Activated CD8-positive, alpha-beta memory T cell treated with anti-CD3 and anti-CD28 coated beads, Interleukin-2, amount 50 U/mL, for 1 hour (primary cell): ENCODE data around the gene KRT74.
"Not testable (repeated sequence)": the region's sequence is repeated elsewhere in the genome, so short reads cannot be mapped to it uniquely, and the experiment has no call there.

Experiments used
- DNase-seq: peaks from one replicate; pipeline ENCODE4 v3.0.0-alpha.2; 2020; ENCODE audit errors: extremely low read depth

Gene KRT74

DNA sequence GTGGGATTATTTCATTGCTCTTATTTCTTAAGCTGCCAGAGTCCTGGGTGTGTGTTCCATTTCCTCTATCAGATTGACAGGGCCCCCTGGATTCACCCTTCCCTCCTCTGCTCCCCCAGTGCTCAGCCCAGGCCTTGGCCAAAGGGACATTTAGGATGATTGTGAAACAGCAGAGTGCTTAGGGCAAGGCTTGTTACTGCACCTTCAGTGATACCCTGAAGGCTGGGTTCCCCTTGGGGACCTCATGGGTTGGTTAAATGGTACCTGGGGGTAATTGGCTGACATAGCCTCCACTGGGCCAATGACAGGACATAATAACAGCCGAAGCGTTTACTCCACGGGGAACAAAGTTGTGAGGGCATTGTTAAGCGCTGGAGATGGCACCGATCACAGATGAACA is 28.9 kb upstream of the KRT74 start:
- DNase-seq = no peak

DNA sequence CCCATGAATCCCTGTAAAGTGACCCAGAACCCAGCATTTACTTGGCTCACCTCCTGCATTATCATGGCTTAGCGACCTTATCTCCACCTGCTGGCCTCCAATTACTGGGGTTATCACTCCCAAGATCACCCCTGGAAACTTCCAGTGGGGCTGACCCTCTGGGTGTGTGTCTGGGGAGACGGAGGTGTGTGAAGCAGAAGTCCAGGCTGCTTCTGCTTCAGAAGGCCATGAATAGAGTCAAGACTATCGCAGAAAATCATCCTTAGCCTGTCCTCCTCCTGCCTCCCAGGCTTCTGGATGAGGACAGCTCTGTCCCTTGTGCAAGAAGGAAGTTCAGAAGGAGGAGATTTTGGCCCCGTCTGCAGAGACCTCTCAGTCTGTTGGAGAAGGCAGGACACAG is 28.0 kb upstream of the KRT74 start:
- DNase-seq = no peak

- DNase-seq = no peak
Measured at GRCh38 chr12:52600941-52601481, 27.4 kb upstream of the KRT74 start, which contains the start of gene KRT72. TSS of gene KRT72 (minus strand) at chr12:52601463. CDS start at chr12:52601452, 11 bp downstream.

DNA sequence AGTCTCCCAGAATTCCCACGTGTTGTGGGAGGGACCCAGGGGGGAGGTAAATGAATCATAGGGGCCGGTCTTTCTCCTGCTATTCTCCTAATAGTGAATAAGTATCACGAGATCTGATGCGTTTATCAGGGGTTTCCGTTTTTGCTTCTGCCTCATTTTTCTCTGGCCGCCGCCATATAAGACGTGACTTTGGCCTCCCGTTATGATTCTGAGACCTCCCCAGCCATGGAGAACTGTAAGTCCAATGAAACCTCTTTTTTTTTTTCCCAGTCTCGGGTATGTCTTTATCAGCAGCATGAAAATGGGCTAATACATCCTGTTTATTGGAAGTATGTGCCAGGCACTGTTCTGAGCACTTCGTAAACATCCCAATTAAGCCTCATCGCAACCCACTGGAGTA is 26.8 kb upstream of the KRT74 start:
- DNase-seq = no peak

DNA sequence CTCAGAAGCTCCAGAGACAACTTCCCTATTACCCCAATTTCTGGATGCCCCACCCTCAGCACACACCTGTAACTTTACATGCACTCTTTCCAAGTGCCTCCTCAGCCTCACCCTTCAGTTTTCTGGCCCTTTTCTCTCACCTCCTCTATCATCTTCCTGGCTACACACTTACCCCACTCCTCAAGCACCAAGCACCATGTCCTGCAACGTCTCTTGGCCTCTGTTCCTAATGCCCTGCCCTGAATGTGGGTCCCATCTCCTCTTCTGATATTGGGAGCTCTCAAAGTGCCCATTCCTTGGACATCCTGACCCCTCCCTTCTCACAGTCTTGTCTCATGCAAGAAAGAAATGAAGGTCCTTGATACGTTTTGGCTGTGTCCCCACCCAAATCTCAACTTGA is 26.4 kb upstream of the KRT74 start:
- no peak for DNase-seq

DNA sequence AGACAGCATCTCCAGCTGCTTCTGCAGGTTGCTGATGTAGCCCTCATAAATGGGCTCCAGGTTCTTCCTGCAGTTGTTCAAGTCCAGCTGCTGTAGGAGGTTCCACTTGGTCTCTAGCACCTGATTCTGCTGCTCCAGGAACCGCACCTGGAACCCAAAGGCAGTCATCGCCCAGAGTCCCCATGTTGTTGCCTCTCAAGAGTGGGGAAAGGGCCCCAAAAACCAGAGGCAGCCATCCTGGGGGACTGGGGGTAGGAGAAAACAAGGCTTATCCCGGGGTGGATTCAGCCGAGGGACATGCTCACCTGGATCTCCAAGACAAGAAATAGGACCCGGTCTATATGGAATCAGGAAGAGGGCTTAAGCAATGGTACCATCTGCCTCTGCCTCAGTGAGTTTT is 25.3 kb upstream of the KRT74 start:
- DNase-seq = no peak

GRCh38 chr12:52594237-52594636 is 20.6 kb upstream of the KRT74 start:
- not testable (repeated sequence) for DNase-seq

GRCh38 chr12:52591521-52591920 is 17.9 kb upstream of the KRT74 start:
- DNase-seq = no peak

- DNase-seq = no peak
Measured at GRCh38 chr12:52590021-52590420, 16.4 kb upstream of the KRT74 start.

DNA sequence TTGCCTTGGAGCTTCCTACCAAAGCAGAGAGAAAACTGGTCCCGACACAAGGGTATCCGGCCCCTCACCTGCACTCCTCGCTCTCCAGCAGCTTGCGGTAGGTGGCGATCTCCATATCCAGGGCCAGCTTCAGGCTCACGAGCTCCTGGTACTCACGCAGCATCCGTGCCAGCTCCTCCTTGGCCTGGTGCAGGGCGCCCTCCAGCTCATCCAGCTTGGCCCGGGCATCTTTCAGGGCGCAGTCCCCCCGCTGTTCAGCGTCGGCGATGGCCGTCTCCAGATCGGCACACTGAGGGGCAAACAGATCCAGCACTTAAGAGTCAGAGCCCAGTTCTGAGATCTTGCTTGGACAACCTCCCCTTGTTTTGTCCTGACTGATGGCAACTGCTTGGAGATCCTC is 13.9 kb upstream of the KRT74 start:
- DNase-seq = no peak

DNA sequence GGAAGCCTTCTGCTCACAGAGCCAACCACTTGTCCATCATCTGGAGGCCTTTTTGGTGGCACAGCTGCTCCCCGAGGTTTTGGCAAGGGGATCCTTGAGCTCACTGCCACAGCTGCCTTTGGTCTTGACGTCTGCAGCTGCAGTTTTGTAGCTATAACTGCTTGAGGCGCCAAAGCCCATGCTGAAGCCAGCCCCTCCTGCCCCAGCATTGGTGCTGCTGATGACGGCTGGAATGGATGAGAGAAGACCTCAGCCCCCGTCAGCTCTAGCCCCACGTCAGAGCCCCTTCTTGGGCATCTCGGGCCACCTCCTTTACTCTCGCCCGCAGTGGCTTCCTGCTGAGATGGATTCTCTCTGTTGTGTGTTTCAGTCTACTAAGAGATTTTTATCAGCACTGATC is 12.3 kb upstream of the KRT74 start:
- DNase-seq = peak; percentile 84

DNA sequence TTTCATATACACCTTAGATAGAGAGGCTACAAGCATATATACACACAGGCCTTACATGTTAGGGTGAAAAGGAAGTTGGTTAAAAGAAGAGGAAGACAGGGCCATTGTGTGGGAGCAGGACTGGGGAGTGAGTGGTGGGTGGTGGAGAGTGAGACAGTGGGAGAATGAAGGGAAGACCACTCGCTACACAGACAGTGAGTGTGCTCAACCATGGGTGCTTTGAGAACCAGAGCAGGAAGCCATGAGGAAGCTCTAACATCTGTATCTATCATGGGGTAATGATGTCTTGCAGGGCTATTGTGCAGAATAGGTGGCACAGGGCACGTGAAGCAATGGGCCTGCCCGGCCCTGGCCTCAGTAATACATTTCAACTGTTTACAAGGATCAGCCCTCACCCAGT is 11.4 kb upstream of the KRT74 start:
- DNase-seq = no peak

DNA sequence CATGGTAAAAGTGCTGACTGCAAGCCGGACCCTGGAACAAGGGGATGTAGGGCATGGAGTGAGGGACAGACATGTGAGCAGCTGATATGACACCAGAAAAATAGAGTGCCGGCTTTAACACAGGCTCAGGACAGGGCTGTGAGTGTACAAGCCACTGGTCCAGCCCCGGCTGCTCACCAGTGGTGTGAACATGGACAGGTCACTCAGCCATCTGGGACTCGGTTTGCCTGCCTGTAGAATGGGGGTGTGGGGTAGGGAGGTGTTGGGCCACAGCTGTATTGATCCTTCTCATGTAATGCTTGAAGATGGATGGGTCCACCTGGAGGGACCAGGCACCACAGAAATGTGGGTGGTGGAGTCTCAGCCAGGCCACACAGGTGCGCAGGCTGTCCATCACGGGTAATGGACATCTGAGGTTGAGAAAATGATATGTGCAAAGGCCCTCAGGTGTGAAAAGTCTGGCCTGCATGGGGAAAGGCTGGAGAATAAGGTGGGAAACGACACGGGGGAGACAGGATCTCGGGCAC is 10.6 kb upstream of the KRT74 start:
- no peak for DNase-seq

GRCh38 chr12:52582971-52583456 is 9.4 kb upstream of the KRT74 start:
- peak; percentile 35 for DNase-seq

- DNase-seq = no peak
Measured at GRCh38 chr12:52582486-52582885, 8.8 kb upstream of the KRT74 start.

DNA sequence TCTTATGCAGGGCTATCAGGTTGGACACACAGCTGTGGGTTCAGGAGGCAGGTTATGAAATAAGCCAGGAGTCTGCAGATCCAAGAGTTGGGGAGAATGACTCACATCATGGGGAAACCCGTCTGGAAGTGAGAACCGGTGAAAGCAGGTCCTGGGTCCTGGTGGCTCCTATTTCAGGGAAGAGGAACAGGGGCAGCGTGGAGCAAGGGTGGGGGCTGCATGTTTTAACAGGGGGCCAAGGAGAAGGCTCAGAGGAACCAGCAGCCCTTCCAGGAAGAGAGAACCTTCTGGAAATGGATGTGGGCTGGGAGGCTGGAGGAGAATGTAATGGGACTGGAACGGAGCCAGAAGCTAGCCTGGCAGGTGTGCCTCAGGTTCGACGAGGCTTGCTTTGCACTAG is 7.8 kb upstream of the KRT74 start:
- DNase-seq = no peak

DNA sequence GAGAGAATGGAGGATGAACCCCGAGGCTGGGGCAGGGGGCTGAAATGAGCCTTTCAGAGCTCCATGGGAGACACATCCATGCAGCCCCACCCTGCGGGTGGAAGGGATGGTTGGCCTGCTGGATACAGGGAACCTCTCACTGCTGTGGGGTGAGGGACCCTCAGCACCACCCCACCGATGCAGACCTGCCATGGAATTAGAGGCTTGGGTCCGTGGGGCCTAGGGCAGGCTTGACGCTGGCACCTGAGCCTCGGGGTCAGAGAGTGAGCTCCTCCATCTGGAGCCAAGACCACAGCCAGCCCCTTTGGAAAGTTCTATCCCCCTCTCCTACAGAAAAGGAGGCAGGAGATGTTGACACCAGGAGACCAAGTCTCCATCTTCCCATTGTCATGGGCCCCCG is 7.4 kb upstream of the KRT74 start:
- no peak for DNase-seq

DNA sequence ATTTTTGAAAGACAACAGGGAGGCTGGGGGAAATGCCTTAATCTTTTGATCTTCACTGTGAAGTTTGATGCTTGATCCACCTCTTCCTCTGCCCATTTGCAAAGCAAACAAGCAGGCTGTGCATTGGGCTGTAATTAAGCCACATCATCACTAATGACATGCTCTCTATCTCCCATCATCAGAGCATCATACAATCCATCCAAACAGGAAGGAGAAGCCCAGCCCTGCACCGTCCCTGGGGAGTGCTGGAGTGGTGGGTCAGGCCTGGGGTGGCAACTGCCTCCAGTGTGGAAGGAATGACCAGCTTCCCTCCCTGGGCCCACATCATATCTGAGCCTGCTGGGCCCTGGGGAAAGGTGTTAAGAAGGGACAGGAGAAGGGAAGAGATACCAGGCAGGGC is 6.9 kb upstream of the KRT74 start:
- DNase-seq = no peak

DNA sequence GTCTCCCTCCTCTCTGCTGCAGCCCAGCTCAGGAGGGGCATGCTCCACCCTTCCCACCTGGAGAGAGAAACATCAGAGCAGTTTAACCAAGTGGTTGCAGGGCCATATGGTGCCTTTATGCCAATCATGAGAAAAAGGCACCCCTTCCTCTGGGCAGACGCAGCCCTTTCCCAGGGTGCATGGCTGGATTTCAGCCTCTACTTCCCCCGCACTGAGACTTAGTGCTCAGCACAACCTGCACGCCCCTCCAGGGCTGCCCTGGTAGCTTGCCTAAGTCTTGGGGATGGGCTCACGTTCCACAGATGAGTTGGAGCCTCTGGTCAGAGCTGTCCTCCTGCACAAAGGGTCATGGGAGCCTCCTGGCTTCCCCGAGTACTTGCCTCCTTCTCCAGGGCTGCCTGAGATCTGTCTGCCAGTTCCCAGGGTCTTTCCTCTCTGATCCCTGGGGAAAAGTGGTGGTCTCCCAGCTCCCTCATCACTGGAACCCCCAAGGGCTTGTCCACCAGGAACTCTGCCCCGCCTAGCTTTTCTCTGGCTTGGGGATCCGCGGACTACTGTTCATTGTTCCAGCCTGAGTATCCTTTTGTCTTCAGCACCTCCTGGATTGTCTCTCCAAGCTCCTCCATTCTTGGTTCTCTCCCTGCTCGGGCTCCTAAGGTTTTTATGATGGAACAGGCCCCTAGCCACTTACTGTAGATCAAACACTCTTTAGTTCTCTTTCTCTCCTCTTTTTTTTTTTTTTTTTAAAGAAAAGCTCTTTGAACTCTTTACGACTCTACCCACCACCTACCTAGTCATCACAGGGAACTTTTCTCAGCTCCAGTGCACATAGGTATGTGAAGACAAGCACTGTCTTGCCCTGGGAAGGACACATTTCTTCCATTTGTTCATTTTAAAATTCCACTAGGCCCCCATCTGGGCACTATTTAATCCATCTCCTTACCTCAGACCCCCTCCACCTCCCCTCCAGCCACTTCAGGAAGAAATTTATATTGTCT is 6.1 kb upstream of the KRT74 start:
- no peak for DNase-seq

GRCh38 chr12:52578469-52578868 is 4.8 kb upstream of the KRT74 start:
- DNase-seq = no peak

DNA sequence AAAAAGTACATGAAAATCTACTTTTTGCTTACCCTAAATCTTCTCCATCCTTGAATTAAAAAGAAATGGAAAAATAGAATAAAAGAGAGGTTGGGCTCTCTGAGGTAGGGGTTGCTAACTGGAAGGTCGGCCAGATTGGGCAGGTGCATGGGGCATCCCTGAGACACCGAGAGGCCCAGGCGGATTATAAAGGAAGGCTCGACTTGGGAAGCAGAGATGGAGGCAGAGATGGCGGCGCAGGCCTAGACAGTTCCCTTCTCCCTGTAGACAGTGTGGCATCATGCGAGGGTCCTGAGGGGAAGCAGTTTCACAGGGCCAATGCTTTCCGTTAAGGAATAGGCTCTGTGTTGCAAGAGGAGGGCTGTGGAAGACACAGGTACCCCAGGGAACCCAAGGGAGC is 3.7 kb upstream of the KRT74 start:
- no peak for DNase-seq

GRCh38 chr12:52575948-52576347 is 2.3 kb upstream of the KRT74 start:
- no peak for DNase-seq

- DNase-seq = no peak
Measured at GRCh38 chr12:52575256-52575655, 1.6 kb upstream of the KRT74 start.
